WTC11 (cell line): Measurements from ENCODE around the gene NACC2.

ENCODE experiments used
- GABPB1 ChIP-seq: sonication (generic); formaldehyde crosslinking; IDR thresholded peaks from 2 replicates; pipeline ENCODE4 v1.8.1; 2023; ENCODE audit warnings: mild to moderate bottlenecking, missing genetic modification reagents
- ZNF396 ChIP-seq: fragments of 250-450 bp; sonication (Bioruptor Pico); IDR thresholded peaks from 2 replicates; pipeline ENCODE4 v1.8.0; 2021; ENCODE audit warnings: mild to moderate bottlenecking, moderate library complexity, borderline replicate concordance
- TF ChIP-seq, protein P1 (sequence below): fragments of 200-600 bp; IDR thresholded peaks from 2 replicates; pipeline ENCODE4 v1.8.0; 2022; ENCODE audit warnings: antibody characterized with exemption
- TF ChIP-seq, protein P2 (sequence below): sonication (generic); formaldehyde crosslinking; conservative IDR thresholded peaks from 2 replicates; pipeline ENCODE4 v1.8.1; 2023; ENCODE audit warnings: mild to moderate bottlenecking, low read depth, missing genetic modification reagents, moderate library complexity
- TF ChIP-seq, protein P3 (sequence below): sonication (generic); formaldehyde crosslinking; IDR thresholded peaks from 2 replicates; pipeline ENCODE4 v1.8.1; 2022; ENCODE audit warnings: low read depth, mild to moderate bottlenecking, moderate library complexity, missing genetic modification reagents, borderline replicate concordance
- TF ChIP-seq, protein P4 (sequence below): sonication (generic); formaldehyde crosslinking; IDR thresholded peaks from 2 replicates; pipeline ENCODE4 v1.8.0; 2022; ENCODE audit warnings: mild to moderate bottlenecking, missing genetic modification reagents

DNA sequence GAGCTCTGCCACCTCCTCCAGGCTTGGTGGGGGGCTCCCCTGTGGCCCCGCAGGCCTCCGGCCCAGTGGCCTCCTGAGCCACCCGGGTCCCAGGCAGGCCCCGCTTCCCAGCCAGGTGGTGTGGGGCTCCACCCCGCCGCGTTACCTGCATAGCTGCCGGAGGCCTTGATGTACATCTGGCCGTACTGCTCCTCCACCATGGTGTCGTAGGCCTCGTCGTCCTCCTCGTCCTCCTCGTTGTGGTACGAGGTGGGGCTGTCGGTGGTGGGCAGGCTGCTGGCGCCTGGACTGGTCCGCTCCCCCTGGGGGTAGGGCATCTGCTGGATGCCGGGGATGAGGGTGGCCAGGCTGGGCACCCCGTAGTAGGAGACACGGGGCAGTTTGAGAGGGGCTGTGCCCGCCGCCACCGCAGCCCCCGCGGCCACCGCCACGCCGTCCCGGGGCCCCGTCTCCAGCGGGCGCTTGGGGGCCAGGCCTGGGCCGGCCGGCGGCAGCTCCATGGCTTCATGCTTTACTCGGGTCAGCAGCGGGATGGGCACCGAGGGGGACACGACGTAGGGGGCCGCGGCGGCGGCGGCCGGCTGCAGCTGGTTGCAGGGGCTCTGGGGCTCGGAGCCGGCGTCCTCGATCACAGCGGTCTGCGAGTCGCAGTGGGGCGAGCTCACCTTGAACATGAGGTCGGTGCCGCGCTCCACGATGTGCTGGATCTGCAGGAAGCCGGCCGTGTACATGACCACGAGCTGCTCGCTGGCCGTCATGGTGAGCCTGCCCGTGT is 45.4 kb downstream of the NACC2 start:
- no peak for TF ChIP-seq GABPB1 (CRISPR knock-in tag)
- TF ChIP-seq, protein P1, sequence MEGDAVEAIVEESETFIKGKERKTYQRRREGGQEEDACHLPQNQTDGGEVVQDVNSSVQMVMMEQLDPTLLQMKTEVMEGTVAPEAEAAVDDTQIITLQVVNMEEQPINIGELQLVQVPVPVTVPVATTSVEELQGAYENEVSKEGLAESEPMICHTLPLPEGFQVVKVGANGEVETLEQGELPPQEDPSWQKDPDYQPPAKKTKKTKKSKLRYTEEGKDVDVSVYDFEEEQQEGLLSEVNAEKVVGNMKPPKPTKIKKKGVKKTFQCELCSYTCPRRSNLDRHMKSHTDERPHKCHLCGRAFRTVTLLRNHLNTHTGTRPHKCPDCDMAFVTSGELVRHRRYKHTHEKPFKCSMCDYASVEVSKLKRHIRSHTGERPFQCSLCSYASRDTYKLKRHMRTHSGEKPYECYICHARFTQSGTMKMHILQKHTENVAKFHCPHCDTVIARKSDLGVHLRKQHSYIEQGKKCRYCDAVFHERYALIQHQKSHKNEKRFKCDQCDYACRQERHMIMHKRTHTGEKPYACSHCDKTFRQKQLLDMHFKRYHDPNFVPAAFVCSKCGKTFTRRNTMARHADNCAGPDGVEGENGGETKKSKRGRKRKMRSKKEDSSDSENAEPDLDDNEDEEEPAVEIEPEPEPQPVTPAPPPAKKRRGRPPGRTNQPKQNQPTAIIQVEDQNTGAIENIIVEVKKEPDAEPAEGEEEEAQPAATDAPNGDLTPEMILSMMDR: no peak
- no peak for TF ChIP-seq ZNF396 (CRISPR knock-in tag)
- TF ChIP-seq, protein P2, sequence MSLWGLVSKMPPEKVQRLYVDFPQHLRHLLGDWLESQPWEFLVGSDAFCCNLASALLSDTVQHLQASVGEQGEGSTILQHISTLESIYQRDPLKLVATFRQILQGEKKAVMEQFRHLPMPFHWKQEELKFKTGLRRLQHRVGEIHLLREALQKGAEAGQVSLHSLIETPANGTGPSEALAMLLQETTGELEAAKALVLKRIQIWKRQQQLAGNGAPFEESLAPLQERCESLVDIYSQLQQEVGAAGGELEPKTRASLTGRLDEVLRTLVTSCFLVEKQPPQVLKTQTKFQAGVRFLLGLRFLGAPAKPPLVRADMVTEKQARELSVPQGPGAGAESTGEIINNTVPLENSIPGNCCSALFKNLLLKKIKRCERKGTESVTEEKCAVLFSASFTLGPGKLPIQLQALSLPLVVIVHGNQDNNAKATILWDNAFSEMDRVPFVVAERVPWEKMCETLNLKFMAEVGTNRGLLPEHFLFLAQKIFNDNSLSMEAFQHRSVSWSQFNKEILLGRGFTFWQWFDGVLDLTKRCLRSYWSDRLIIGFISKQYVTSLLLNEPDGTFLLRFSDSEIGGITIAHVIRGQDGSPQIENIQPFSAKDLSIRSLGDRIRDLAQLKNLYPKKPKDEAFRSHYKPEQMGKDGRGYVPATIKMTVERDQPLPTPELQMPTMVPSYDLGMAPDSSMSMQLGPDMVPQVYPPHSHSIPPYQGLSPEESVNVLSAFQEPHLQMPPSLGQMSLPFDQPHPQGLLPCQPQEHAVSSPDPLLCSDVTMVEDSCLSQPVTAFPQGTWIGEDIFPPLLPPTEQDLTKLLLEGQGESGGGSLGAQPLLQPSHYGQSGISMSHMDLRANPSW (CRISPR knock-in tag): no peak
- TF ChIP-seq, protein P3, sequence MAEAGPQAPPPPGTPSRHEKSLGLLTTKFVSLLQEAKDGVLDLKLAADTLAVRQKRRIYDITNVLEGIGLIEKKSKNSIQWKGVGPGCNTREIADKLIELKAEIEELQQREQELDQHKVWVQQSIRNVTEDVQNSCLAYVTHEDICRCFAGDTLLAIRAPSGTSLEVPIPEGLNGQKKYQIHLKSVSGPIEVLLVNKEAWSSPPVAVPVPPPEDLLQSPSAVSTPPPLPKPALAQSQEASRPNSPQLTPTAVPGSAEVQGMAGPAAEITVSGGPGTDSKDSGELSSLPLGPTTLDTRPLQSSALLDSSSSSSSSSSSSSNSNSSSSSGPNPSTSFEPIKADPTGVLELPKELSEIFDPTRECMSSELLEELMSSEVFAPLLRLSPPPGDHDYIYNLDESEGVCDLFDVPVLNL: no peak
- TF ChIP-seq, protein P4, sequence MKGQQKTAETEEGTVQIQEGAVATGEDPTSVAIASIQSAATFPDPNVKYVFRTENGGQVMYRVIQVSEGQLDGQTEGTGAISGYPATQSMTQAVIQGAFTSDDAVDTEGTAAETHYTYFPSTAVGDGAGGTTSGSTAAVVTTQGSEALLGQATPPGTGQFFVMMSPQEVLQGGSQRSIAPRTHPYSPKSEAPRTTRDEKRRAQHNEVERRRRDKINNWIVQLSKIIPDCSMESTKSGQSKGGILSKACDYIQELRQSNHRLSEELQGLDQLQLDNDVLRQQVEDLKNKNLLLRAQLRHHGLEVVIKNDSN (CRISPR knock-in tag): no peak
